Measurements from ENCODE around the gene TAS2R50. TPM values are rescaled to one million over a fixed set of nuclear protein-coding genes. Genes with fewer than 3 reads are reported as not detected.
A peak's percentile ranks its signal among the peaks of the same experiment; 100 is the strongest.

The TAS2R50 gene
- total and polyA plus RNA-seq, 8 donors, result 0.17 to 1.1 (median 0.29) TPM; not detected in 1

DNA sequence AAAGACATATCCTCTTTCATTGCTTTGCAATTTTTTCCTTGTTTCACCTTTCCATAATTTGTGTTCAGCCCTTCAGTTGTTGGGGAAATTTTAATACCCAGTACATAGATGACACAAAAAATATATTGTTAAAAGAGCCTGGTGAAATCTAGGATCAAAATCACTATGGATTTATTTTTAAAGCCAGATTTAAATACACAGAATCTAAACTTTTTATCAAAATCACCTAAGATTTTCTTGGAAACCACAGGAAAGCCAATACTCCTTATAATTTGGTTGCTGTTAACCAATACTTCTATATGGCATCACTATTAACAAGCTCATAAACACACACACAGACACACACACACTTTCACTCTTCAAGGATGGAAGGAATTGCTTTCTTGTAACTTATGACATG lies 11.5 kb upstream of the TAS2R50 start, which contains the start of gene TAS2R20:
TSS of gene TAS2R20 (minus strand) at position 101 of the 400 bp plus-strand sequence. CDS start 429 bp downstream, outside the sequence.
- ATAC-seq (no peak), DNase-seq (no peak)
- H3K27me3 ChIP-seq, result no peaks in the 10 kb centered on the region
- H3K4me3 ChIP-seq, result no peak within 1 kb of the TSS
- intact Hi-C loops (cut with DNase I), result no loop called here
- peaks cover 0 to 13% of the 10 kb centered on the region in 2 donors for H3K36me3 ChIP-seq
- TF ChIP-seq, protein P1, sequence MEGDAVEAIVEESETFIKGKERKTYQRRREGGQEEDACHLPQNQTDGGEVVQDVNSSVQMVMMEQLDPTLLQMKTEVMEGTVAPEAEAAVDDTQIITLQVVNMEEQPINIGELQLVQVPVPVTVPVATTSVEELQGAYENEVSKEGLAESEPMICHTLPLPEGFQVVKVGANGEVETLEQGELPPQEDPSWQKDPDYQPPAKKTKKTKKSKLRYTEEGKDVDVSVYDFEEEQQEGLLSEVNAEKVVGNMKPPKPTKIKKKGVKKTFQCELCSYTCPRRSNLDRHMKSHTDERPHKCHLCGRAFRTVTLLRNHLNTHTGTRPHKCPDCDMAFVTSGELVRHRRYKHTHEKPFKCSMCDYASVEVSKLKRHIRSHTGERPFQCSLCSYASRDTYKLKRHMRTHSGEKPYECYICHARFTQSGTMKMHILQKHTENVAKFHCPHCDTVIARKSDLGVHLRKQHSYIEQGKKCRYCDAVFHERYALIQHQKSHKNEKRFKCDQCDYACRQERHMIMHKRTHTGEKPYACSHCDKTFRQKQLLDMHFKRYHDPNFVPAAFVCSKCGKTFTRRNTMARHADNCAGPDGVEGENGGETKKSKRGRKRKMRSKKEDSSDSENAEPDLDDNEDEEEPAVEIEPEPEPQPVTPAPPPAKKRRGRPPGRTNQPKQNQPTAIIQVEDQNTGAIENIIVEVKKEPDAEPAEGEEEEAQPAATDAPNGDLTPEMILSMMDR (IDR thresholded peaks at IDR 0.05), result no peak
- no peaks in the 10 kb centered on the region for H3K4me1 ChIP-seq
- no peak within 1 kb of the TSS for H3K27ac ChIP-seq
- H3K9me3 ChIP-seq, result no peaks in the 10 kb centered on the region

DNA sequence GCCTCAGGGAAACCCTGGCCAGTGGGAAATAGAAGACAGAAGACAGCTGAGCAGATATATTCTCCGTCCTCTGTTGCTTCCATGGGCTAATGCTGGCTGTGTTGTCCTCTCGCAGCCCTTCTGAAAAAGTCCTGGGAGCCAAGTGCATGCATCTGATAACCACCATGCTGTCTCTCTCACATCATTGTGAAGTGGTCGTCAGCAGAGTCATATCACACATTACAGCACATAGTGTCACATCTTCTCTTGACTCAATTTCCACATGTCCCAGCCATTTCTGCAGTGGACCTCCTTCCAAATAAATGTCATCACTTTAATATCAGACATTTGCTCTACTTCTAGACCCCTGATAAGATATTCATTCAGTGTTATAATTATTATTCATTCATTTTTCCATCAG lies 7.6 kb upstream of the TAS2R50 start:
- intact Hi-C loops (cut with DNase I), result no loop called here
- TF ChIP-seq, protein P1 (IDR thresholded peaks at IDR 0.05), result no peak
- H3K27me3 ChIP-seq, result no peaks in the 10 kb centered on the region
- no peak overlapping the region for H3K4me3 ChIP-seq
- H3K27ac ChIP-seq, result no peak overlapping the region
- peaks cover 0 to 3% of the 10 kb centered on the region in 2 donors for H3K9me3 ChIP-seq
- ATAC-seq, result no peak
- H3K36me3 ChIP-seq, result peaks cover 0 to 13% of the 10 kb centered on the region in 2 donors
- no peaks in the 10 kb centered on the region for H3K4me1 ChIP-seq
- DNase-seq, result peak in 1 of 4 donors; percentile 27

DNA sequence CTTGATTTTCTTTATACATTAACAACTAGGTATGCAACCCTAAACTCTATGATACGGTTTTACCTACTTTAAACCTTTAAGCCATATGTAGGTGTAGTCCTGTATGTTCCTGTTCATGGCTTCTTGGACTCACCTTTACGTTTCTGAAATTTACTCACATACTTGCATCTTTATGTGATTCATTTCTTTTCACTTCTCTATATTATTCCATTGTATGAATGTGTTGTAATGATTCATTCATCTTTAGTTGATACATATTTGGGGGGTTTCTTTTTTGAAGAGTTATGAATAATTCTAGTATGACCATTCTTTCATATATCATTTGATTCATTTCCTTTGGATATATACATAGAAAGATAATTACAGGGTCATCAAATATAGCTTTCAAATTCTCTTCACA lies 2.4 kb upstream of the TAS2R50 start:
- TF ChIP-seq, protein P1 (IDR thresholded peaks at IDR 0.05), result no peak
- no peaks in the 10 kb centered on the region for H3K27me3 ChIP-seq
- H3K36me3 ChIP-seq, result peaks cover 0 to 4% of the 10 kb centered on the region in 2 donors
- H3K9me3 ChIP-seq, result peaks cover 0 to 3% of the 10 kb centered on the region in 2 donors
- no peak for ATAC-seq
- DNase-seq, result no peak
- no peaks in the 10 kb centered on the region for H3K4me1 ChIP-seq
- no peak overlapping the region for H3K27ac ChIP-seq
- intact Hi-C loops (cut with DNase I), result no loop called here
- H3K4me3 ChIP-seq, result no peak overlapping the region

DNA sequence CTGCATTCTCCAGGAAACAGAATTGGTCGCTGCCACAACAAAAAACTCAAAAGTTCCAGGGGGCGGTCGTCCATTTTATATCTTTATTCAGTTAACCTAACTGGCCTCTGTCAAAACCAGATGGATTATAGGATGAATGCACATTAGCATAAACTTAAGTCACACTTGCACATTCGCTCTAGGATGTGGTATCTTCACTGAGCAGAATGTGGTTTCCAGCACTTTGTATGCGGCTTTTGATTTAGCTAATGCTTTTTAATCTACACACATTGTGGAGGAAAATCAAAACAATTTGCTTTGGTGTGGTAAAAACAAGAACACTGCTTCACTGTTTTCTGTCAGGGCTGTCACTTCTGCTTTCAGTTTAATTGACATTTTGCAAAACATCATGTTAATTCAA lies 4.5 kb downstream of the TAS2R50 start:
- H3K4me1 ChIP-seq, result no peaks in the 10 kb centered on the region
- H3K36me3 ChIP-seq, result no peaks in the 10 kb centered on the region
- no peak for DNase-seq
- TF ChIP-seq, protein P1 (IDR thresholded peaks at IDR 0.05), result no peak
- H3K4me3 ChIP-seq, result no peak overlapping the region
- H3K9me3 ChIP-seq, result no peaks in the 10 kb centered on the region
- H3K27ac ChIP-seq, result no peak overlapping the region
- intact Hi-C loops (cut with DNase I), result no loop called here
- no peaks in the 10 kb centered on the region for H3K27me3 ChIP-seq
- no peak for ATAC-seq

DNA sequence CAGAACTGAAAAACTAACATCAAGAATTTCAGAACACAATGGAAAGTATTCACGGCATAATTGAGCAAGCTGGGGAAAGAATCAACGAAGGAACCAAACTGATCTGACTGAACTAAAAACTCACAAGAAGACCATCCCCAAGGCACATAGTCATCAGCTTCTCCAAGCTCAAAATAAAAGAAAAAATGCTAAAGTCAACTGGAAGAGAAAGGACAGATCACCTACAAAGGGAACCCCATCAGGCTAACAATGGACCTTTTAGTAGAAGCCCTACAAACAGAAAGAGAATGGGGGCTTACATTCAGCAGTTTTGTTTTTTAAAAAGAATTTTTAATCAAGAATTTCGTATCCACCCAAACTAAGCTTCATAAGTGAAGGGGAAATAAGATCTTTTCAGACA lies 11.7 kb downstream of the TAS2R50 start:
- H3K4me3 ChIP-seq, result no peak overlapping the region
- no peaks in the 10 kb centered on the region for H3K36me3 ChIP-seq
- no peaks in the 10 kb centered on the region for H3K9me3 ChIP-seq
- no peak for DNase-seq
- H3K4me1 ChIP-seq, result no peaks in the 10 kb centered on the region
- no peak for ATAC-seq
- TF ChIP-seq, protein P1 (IDR thresholded peaks at IDR 0.05), result no peak
- H3K27ac ChIP-seq, result no peak overlapping the region
- intact Hi-C loops (cut with DNase I), result no loop called here
- no peaks in the 10 kb centered on the region for H3K27me3 ChIP-seq

Measured in left lung (tissue), 10 donors.